Retinal pigment epithelial cell (primary cell): ENCODE measurements around the gene PLXNC1.

Experiments
- DNase-seq: peaks from one replicate; pipeline ENCODE4 v3.0.0-alpha.2; 2010; ENCODE audit warnings: low read depth
- H3K4me3 ChIP-seq: 2 replicates; pipeline ENCODE4 v1.5.1; 2011; ENCODE audit warnings: mild to moderate bottlenecking, low read length, control low read depth, moderate library complexity
- CTCF ChIP-seq: conservative IDR thresholded peaks from 2 replicates; pipeline ENCODE4 v1.5.1; 2011; ENCODE audit warnings: low read depth, low read length, control low read depth, inconsistent platforms

PLXNC1 gene

GRCh38 chr12:94114166-94114565 is 34.2 kb upstream of the PLXNC1 start:
- TF ChIP-seq CTCF = no peak
- no peak for DNase-seq
- H3K4me3 ChIP-seq = no peak overlapping the region

- DNase-seq = no peak
- no peak for TF ChIP-seq CTCF
- H3K4me3 ChIP-seq = no peak overlapping the region
These were observed 32.2 kb upstream of the PLXNC1 start for GRCh38 chr12:94116191-94116590.

GRCh38 chr12:94121886-94122285 is 26.5 kb upstream of the PLXNC1 start:
- H3K4me3 ChIP-seq = no peak overlapping the region
- no peak for TF ChIP-seq CTCF
- DNase-seq = no peak

- no peak for TF ChIP-seq CTCF
- no peak overlapping the region for H3K4me3 ChIP-seq
- no peak for DNase-seq
These were observed 25.8 kb upstream of the PLXNC1 start for GRCh38 chr12:94122591-94122990.

- DNase-seq = no peak
- TF ChIP-seq CTCF = no peak
- no peak overlapping the region for H3K4me3 ChIP-seq
These were observed 25.2 kb upstream of the PLXNC1 start for GRCh38 chr12:94123127-94123526.

- no peak for TF ChIP-seq CTCF
- no peak overlapping the region for H3K4me3 ChIP-seq
- no peak for DNase-seq
These were observed 22.3 kb upstream of the PLXNC1 start for GRCh38 chr12:94126067-94126466.

GRCh38 chr12:94127239-94128131 is 20.9 kb upstream of the PLXNC1 start:
- H3K4me3 ChIP-seq = no peak overlapping the region
- no peak for DNase-seq
- TF ChIP-seq CTCF = no peak
